GM12878 (cell line): ENCODE results near the gene FXYD1. TPM values are rescaled to one million over a fixed set of nuclear protein-coding genes. Genes with fewer than 3 reads are reported as not detected.

Experiments
- ATAC-seq: fragments of 200-7000 bp; cut with Tn5 transposase; 3 replicates; pipeline ENCODE4 v1.9.1; 2020; ENCODE audit warnings: mild to moderate bottlenecking, moderate library complexity
- BruUV-seq: library from RNA; stranded (reverse); fragments of 400-500 nt; replicated peaks from 2 replicates; lab custom pipeline; 2021; lab: Mats Ljungman, UMichigan
- CTCF ChIA-PET: fragments of 300-600 bp; sonication (Branson Sonifier 250); formaldehyde crosslinking; extraction: SDS; loops from one replicate; lab custom pipeline; 2021; ENCODE audit warnings: inconsistent platforms; lab: Yijun Ruan, JAX
- POLR2A ChIA-PET: fragments of 350-600 bp; formaldehyde crosslinking; extraction: SDS; loops from one replicate; lab custom pipeline; 2021; ENCODE audit warnings: inconsistent platforms; lab: Charles Lee
- RAD21 ChIA-PET: fragments of 300-600 bp; sonication (Branson Sonifier 250); formaldehyde crosslinking; loops from one replicate; lab custom pipeline; 2023; ENCODE audit warnings: antibody characterized with exemption; ENCODE audit not compliant: unreplicated experiment; lab: Charles Lee
- SMC1A ChIA-PET: fragments of 300-600 bp; sonication (Branson Sonifier 250); formaldehyde crosslinking; loops from one replicate; lab custom pipeline; 2023; ENCODE audit not compliant: unreplicated experiment, uncharacterized antibody; lab: Charles Lee
- DNase-seq: peaks from one replicate; pipeline ENCODE4 v3.0.0-alpha.2; 2011; ENCODE audit warnings: low read depth, low spot score
- FAIRE-seq: peaks from 3 replicates; lab custom pipeline; 2011; peaks lifted over from hg19 to GRCh38; lab: Jason Lieb, UNC
- H2AFZ ChIP-seq: 2 replicates; pipeline ENCODE4 v1.6.0; 2011; ENCODE audit warnings: low read depth, low read length, control low read depth; ENCODE audit not compliant: control insufficient read depth
- H3K27ac ChIP-seq: 2 replicates; pipeline ENCODE4 v1.5.1; 2011; ENCODE audit warnings: control low read depth; ENCODE audit not compliant: control insufficient read depth, insufficient read depth
- H3K27me3 ChIP-seq, 2 experiments: replicated peaks in 1 of 2; 2 replicates each; pipeline versions ENCODE4 v1.6.0 to v1.6.1; 2011; ENCODE audit warnings: low read length in 1 of 2; ENCODE audit not compliant: control insufficient read depth in 2 of 2, insufficient read depth in 2 of 2
- H3K36me3 ChIP-seq, 2 experiments: 2 replicates each; pipeline ENCODE4 v1.5.1; 2011; ENCODE audit warnings: low read length in 1 of 2; ENCODE audit not compliant: control insufficient read depth in 2 of 2, insufficient read depth in 2 of 2
- H3K4me1 ChIP-seq: 2 replicates; pipeline ENCODE4 v1.6.1; 2011; ENCODE audit warnings: mild to moderate bottlenecking, low read length, moderate library complexity, mixed read lengths; ENCODE audit not compliant: control insufficient read depth, insufficient read depth
- H3K4me2 ChIP-seq: 2 replicates; pipeline ENCODE4 v1.6.0; 2011; ENCODE audit warnings: control low read depth; ENCODE audit not compliant: control insufficient read depth, insufficient read depth
- H3K4me3 ChIP-seq: fragments of 200-600 bp; sonication (generic); 2 replicates; pipeline ENCODE4 v1.5.1; 2016
- H3K79me2 ChIP-seq: 2 replicates; pipeline ENCODE4 v1.6.0; 2011; ENCODE audit warnings: low read length; ENCODE audit not compliant: control insufficient read depth, insufficient read depth
- H3K9ac ChIP-seq: 2 replicates; pipeline ENCODE4 v1.8.0; 2011; ENCODE audit warnings: low read length, control low read depth, mixed read lengths; ENCODE audit not compliant: control insufficient read depth, insufficient read depth
- H3K9me3 ChIP-seq: replicated peaks from 3 replicates; pipeline ENCODE4 v1.5.1; 2011; ENCODE audit warnings: mild to moderate bottlenecking, low read length; ENCODE audit not compliant: control insufficient read depth, insufficient read depth
- H4K20me1 ChIP-seq: 2 replicates; pipeline ENCODE4 v1.6.0; 2011; ENCODE audit not compliant: control insufficient read depth, insufficient read depth
- ASH2L ChIP-seq: fragments of 300-600, 200-600 bp; sonication (generic); IDR thresholded peaks from 2 replicates; pipeline ENCODE4 v1.6.1; 2017; ENCODE audit warnings: low read depth, mild to moderate bottlenecking, borderline replicate concordance
- ATF7 ChIP-seq: fragments of 450-650 bp; IDR thresholded peaks from 2 replicates; pipeline ENCODE4 v1.6.1; 2016; ENCODE audit warnings: low read depth, mild to moderate bottlenecking
- BMI1 ChIP-seq: fragments of 450-650 bp; IDR thresholded peaks from 2 replicates; pipeline ENCODE4 v1.6.1; 2016; ENCODE audit warnings: mild to moderate bottlenecking, moderate library complexity, borderline replicate concordance
- CBX3 ChIP-seq: fragments of 200-600 bp; sonication (generic); IDR thresholded peaks from 2 replicates; pipeline ENCODE4 v1.6.1; 2016; ENCODE audit warnings: low read depth, borderline replicate concordance
- EGR1 ChIP-seq, 2 experiments: IDR thresholded peaks; 1 replicate in 1 of 2; 2 replicates in 1 of 2; pipeline ENCODE4 v1.6.1; 2011 to 2012; ENCODE audit warnings: low read depth in 2 of 2, low read length in 2 of 2, borderline replicate concordance in 1 of 2, mild to moderate bottlenecking in 1 of 2, moderate library complexity in 1 of 2
- ESRRA ChIP-seq: IDR thresholded peaks from 2 replicates; pipeline ENCODE4 v1.6.1; 2012; ENCODE audit warnings: mild to moderate bottlenecking, low read length, improper control_type of control experiment
- FOS ChIP-seq: IDR thresholded peaks from 3 replicates; pipeline ENCODE4 v1.6.1; 2011; ENCODE audit warnings: borderline replicate concordance; ENCODE audit not compliant: insufficient read length; ENCODE audit errors: extremely low read depth
- GABPA ChIP-seq: IDR thresholded peaks from 2 replicates; pipeline ENCODE4 v1.6.1; 2014; ENCODE audit warnings: antibody characterized with exemption, low read depth, mild to moderate bottlenecking, inconsistent platforms
- HDAC2 ChIP-seq: fragments of 200-600 bp; sonication (generic); IDR thresholded peaks from 2 replicates; pipeline ENCODE4 v1.6.1; 2017
- IKZF1 ChIP-seq: fragments of 450-650 bp; conservative IDR thresholded peaks from 2 replicates; pipeline ENCODE4 v1.6.1; 2017; ENCODE audit warnings: antibody characterized with exemption, mild to moderate bottlenecking
- MTA2 ChIP-seq: fragments of 450-650 bp; IDR thresholded peaks from 2 replicates; pipeline ENCODE4 v1.6.1; 2016; ENCODE audit warnings: low read depth, mild to moderate bottlenecking, moderate library complexity
- MYC ChIP-seq: IDR thresholded peaks from 2 replicates; pipeline ENCODE4 v1.6.1; 2011; ENCODE audit warnings: mild to moderate bottlenecking, low read length, moderate library complexity, inconsistent platforms; ENCODE audit not compliant: insufficient read depth, insufficient replicate concordance, insufficient read length, severe bottlenecking
- RB1 ChIP-seq: fragments of 450-650 bp; formaldehyde crosslinking; IDR thresholded peaks from 2 replicates; pipeline ENCODE4 v1.6.1; 2017; ENCODE audit warnings: mild to moderate bottlenecking, borderline replicate concordance
- SRF ChIP-seq, 2 experiments: IDR thresholded peaks; 2 replicates each; pipeline ENCODE4 v1.6.1; 2011; ENCODE audit warnings: low read depth in 2 of 2, low read length in 2 of 2, mild to moderate bottlenecking in 1 of 2, moderate library complexity in 1 of 2
- WRNIP1 ChIP-seq: IDR thresholded peaks from 2 replicates; pipeline ENCODE4 v1.6.1; 2011; ENCODE audit warnings: low read depth, low read length, improper control_type of control experiment, borderline replicate concordance
- WGBS: methylation state at CpG from one replicate; pipeline ENCODE4 v1.1.6; 2016; ENCODE audit warnings: low lambda C conversion rate; ENCODE audit not compliant: insufficient replicate concordance, insufficient coverage; ENCODE audit errors: missing lambda C conversion rate; 5-methylcytosine and 5-hydroxymethylcytosine counted together
- in situ Hi-C: fragments of 300-500 bp; cut with MboI; formaldehyde crosslinking; loops from 9 replicates; pipeline ENCODE4 v1.14.3; 2018; ENCODE audit warnings: mixed read lengths
- intact Hi-C: fragments of 100-400 bp; cut with micrococcal nuclease; formaldehyde crosslinking; loops from one replicate; pipeline ENCODE4 v1.14.2; 2022; ENCODE audit not compliant: unreplicated experiment
- polyA plus RNA-seq, 11 experiments: library from polyadenylated mRNA; depleted of rRNA in 4 of 11; unstranded in 6 of 11; stranded (reverse) in 5 of 11; fragments of >200 nt; fragmentation: Nextera tagmentation in 4 of 11; fragmentation: Illumina TruSeq in 1 of 11; extraction: Ambion mirVana in 4 of 11; extraction: Trizol in 1 of 11; gene quantifications; 1 replicate in 1 of 11; 2 replicates in 10 of 11; pipeline versions ENCODE4 v1.2.1 to v1.2.3, GENCODE V29; 2011 to 2016; ENCODE audit warnings: inconsistent platforms in 2 of 11, missing spikeins in 2 of 11, low read depth in 1 of 11
- total RNA-seq, 4 experiments: library from RNA; depleted of rRNA in 3 of 4; stranded (reverse); fragments of >200 nt in 3 of 4; fragmentation: Illumina TruSeq in 1 of 4; extraction: Trizol in 1 of 4; gene quantifications; 2 replicates each; pipeline versions ENCODE4 v1.2.1 to v1.2.3, GENCODE V29; 2013 to 2021
- TF ChIP-seq, protein P1 (sequence below): IDR thresholded peaks from 2 replicates; pipeline ENCODE4 v1.6.1; 2012; ENCODE audit warnings: low read depth, low read length, improper control_type of control experiment

Gene FXYD1
- total and polyA plus RNA-seq, 10 of the 15 experiments (the other 5 are each of a cell fraction or from before 2014, with no cell fraction given), result 0.34 to 1.2 (median 0.49) TPM; not detected in 4

- TF ChIP-seq EGR1 (IDR thresholded peaks at IDR 0.05; ENCODE audit: borderline replicate concordance in 1 of 2, low read depth in 2 of 2, low read length in 2 of 2) (no peak), MYC (no peak)
Observed at GRCh38 chr19:35149463-35149862, 10.8 kb downstream of the FXYD1 start (continued).

DNA sequence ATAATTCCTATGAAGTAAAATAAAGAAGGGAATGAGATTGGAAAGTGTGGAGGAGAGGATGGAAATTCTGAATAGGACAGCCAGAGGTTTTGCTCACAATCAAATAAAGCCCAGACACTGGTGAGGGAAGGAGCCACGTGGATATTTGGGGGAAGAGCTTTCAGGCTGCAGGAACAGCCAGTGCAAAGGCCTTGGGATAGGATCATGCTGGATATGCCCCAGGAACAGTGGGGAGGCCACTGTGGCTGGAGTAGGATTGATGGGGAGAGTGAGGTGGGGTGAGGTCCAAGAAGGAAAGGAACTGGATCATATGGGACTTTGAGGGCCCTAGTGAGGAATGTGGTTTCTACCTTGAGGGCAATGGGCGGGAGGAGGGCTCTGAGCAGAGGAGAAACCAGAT, 11.8 kb downstream of the FXYD1 start:
- TF ChIP-seq CBX3 (no peak), FOS (no peak), ESRRA (no peak), MTA2 (no peak), ASH2L (no peak), RB1 (no peak), GABPA (no peak), SRF (IDR thresholded peaks at IDR 0.05; ENCODE audit: low read depth in 2 of 2, low read length in 2 of 2) (no peak), BMI1 (no peak), WRNIP1 (no peak), IKZF1 (no peak), ATF7 (no peak), HDAC2 (no peak)
- TF ChIP-seq, protein P1, sequence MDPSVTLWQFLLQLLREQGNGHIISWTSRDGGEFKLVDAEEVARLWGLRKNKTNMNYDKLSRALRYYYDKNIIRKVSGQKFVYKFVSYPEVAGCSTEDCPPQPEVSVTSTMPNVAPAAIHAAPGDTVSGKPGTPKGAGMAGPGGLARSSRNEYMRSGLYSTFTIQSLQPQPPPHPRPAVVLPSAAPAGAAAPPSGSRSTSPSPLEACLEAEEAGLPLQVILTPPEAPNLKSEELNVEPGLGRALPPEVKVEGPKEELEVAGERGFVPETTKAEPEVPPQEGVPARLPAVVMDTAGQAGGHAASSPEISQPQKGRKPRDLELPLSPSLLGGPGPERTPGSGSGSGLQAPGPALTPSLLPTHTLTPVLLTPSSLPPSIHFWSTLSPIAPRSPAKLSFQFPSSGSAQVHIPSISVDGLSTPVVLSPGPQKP, result no peak
- Histone ChIP-seq H3K27ac (no peak overlapping the region), H3K79me2 (peaks cover 9% of the 10 kb centered on the region), H3K4me3 (no peak overlapping the region), H3K9me3 (no peaks in the 10 kb centered on the region), H3K36me3 (no peaks in the 10 kb centered on the region), H3K9ac (no peak overlapping the region), H2AFZ (no peak overlapping the region), H4K20me1 (no peaks in the 10 kb centered on the region), H3K27me3 (peaks cover 0 to 3% of the 10 kb centered on the region in 2 experiments; a peak in 1 of 4 replicates), H3K4me1 (no peaks in the 10 kb centered on the region; the same call in 1 of the 2 replicates), H3K4me2 (no peak overlapping the region)
- RAD21 ChIA-PET, result no interaction called here
- BruUV-seq, result no TSS peak
- 18% methylated on average over 2 of the region's 2 CpGs for WGBS
- FAIRE-seq, result no peak
- no peak for ATAC-seq
- CTCF ChIA-PET, result interaction anchor here (1.0 kb wide), 1 partner anchor 9 kb away, joined by 7 read pairs; no protein-coding TSS in a partner anchor
- intact Hi-C loops, result no loop called here
- SMC1A ChIA-PET, result no interaction called here
- in situ Hi-C loops, result no loop called here
- POLR2A ChIA-PET, result interaction anchor here (1.1 kb wide), 1 partner anchor 9 kb away, joined by 4 read pairs; no protein-coding TSS in a partner anchor
- DNase-seq, result no peak
